ENCODE results near the gene THBS2. TPM values are rescaled to one million over a fixed set of nuclear protein-coding genes. Genes with fewer than 3 reads are reported as not detected.
A peak's percentile ranks its signal among the peaks of the same experiment; 100 is the strongest.

THBS2 gene
- total and polyA plus RNA-seq, 2 of the 4 experiments (the other 2 are of a cell fraction) = 97.3 to 113 TPM

DNA sequence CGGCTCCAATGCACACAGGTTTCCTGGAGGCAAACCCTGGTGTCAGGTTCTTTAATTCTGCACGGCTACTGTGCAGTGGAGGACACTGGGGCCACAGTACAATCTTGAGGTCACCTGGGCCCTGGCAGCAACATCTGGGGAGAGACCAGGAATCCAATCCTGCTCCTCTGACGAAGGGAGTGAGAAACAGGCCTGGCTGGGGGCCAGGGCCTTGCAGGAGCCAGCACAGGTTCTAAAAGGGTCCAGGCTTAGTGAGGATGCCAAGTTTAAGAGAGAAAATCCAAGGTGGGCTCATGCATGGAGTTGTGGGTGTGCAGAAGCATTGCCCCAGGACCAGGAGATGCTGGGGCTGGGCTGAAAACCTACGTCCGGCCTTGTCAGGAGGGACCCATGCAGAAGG is 12.6 kb upstream of the THBS2 start:
- no peak for ATAC-seq (ENCODE audit: low read depth)

More for the DNA sequence above, 12.6 kb upstream of the THBS2 start:
- in situ Hi-C loops (cut with MboI; ENCODE audit: low sequenced_read_pairs) = no loop called here
- Histone ChIP-seq H4K5ac (ENCODE audit: low read depth, low read length) (no peak overlapping the region), H3K4me3 (ENCODE audit: insufficient read depth, low read depth, low read length) (no peak overlapping the region), H3K4ac (ENCODE audit: low read depth, low read length) (peak overlapping the region; percentile 27; the same call in 1 of the 2 replicates), H3K27ac (ENCODE audit: insufficient read depth, low read length) (0 out of 2 replicates have a peak overlapping the region, but pooled peaks have one; percentile 15), H2AFZ (replicated peaks; ENCODE audit: low read length, poor library complexity) (peak overlapping the region; percentile 40), H2BK120ac (ENCODE audit: low read depth, low read length) (peak overlapping the region; percentile 8; the same call in 1 of the 2 replicates), H3K9ac (ENCODE audit: low read depth, low read length) (no peak overlapping the region), H3K18ac (ENCODE audit: low read depth, low read length) (no peak overlapping the region), H3K36me3 (ENCODE audit: control insufficient read depth, insufficient read depth, low read length) (no peaks in the 10 kb centered on the region), H3K9me1 (ENCODE audit: insufficient read depth, low read length) (peaks cover 11% of the 10 kb centered on the region), H2AK5ac (ENCODE audit: low read depth, low read length) (peak overlapping the region; percentile 47; the same call in 1 of the 2 replicates), H2AK9ac (replicated peaks; ENCODE audit: low read depth, low read length, poor library complexity) (no peak overlapping the region), H2BK20ac (ENCODE audit: low read depth, low read length) (peak overlapping the region; percentile 69; the same call in 1 of the 2 replicates), H3K23ac (ENCODE audit: low read depth, low read length) (no peak overlapping the region), H3K9me3 (ENCODE audit: control insufficient read depth, insufficient read depth, low read length) (no peaks in the 10 kb centered on the region; the same call in 1 of the 2 replicates), H4K8ac (ENCODE audit: low read depth in 2 of 2, low read length in 2 of 2) (peak overlapping the region in 1 of 2 experiments; percentile 22; a peak in 1 of 4 replicates), H4K91ac (ENCODE audit: insufficient read depth, low read depth, low read length) (peak overlapping the region; percentile 63), H3K4me1 (ENCODE audit: control insufficient read depth, insufficient read depth, low read length) (peaks cover 19% of the 10 kb centered on the region), H3K27me3 (ENCODE audit: control insufficient read depth, insufficient read depth, low read length) (no peaks in the 10 kb centered on the region), H4K20me1 (ENCODE audit: insufficient read depth, low read length) (no peaks in the 10 kb centered on the region), H3K14ac (replicated peaks; ENCODE audit: low read depth, low read length) (peak overlapping the region; percentile 23; the same call in 1 of the 2 replicates), H2BK5ac (ENCODE audit: low read depth, low read length, poor library complexity, severe bottlenecking) (no peak overlapping the region), H3K4me2 (ENCODE audit: low read depth, low read length) (no peak overlapping the region), H3K79me1 (ENCODE audit: low read depth in 1 of 2, low read length in 2 of 2) (no peaks in the 10 kb centered on the region), H3K56ac (ENCODE audit: extremely low read depth, insufficient read depth, low read length) (no peak overlapping the region), H2BK15ac (ENCODE audit: low read depth, low read length) (no peak overlapping the region; the same call in 2 of the 3 replicates)
- DNase-seq = no peak
- POLR2A ChIA-PET (ENCODE audit: unreplicated experiment) = no interaction called here
- BruUV-seq (replicated peaks) = no TSS peak
- WGBS, 2 experiments (ENCODE audit: extremely low coverage in 2 of 2, insufficient read length in 1 of 2) = 89% methylated on average over 5 of the region's 5 CpGs; no CpG with 5 or more reads in 1 of the 2 experiments
- TF ChIP-seq MAZ (IDR thresholded peaks at IDR 0.05; ENCODE audit: borderline replicate concordance, low read depth, low read length) (no peak), CHD1 (IDR thresholded peaks at IDR 0.05; ENCODE audit: low read depth, low read length) (no peak)
- CTCF ChIA-PET = no interaction called here
- intact Hi-C loops (cut with micrococcal nuclease) = no loop called here
- dilution Hi-C loops (cut with HindIII; ENCODE audit: low sequenced_read_pairs, unreplicated experiment) = no loop called here
